Activated B cell treated with CpG ODN at 0.5 μM for 24 hours (primary cell): ENCODE results near the gene NLK. TPM values are rescaled to one million over a fixed set of nuclear protein-coding genes. Genes with fewer than 3 reads are reported as not detected.

ENCODE experiments used
- ATAC-seq: fragments of 200-7000 bp; cut with Tn5 transposase; one replicate; pipeline ENCODE4 v1.10.0; 2021; ENCODE audit warnings: low read depth, mild to moderate bottlenecking, moderate library complexity
- CTCF ChIA-PET: fragments of 350-600 bp; sonication (Branson Sonifier 250); formaldehyde crosslinking; loops from one replicate; lab custom pipeline; 2021; ENCODE audit warnings: antibody characterized with exemption; lab: Charles Lee
- POLR2A ChIA-PET: fragments of 350-600 bp; sonication (Branson Sonifier 250); formaldehyde crosslinking; loops from one replicate; lab custom pipeline; 2021; ENCODE audit warnings: antibody characterized with exemption; lab: Charles Lee
- DNase-seq: peaks from one replicate; pipeline ENCODE4 v3.0.0; 2022
- H3K27ac Mint-ChIP-seq: one replicate; pipeline ENCODE4 v1.8.0; 2020; ENCODE audit warnings: mixed read lengths
- H3K27me3 Mint-ChIP-seq: one replicate; pipeline ENCODE4 v1.8.0; 2021; ENCODE audit warnings: mixed read lengths
- H3K36me3 Mint-ChIP-seq: one replicate; pipeline ENCODE4 v1.8.0; 2021; ENCODE audit warnings: low read depth, mixed read lengths
- H3K4me1 Mint-ChIP-seq: one replicate; pipeline ENCODE4 v1.8.0; 2021; ENCODE audit warnings: mixed read lengths
- H3K4me3 Mint-ChIP-seq: one replicate; pipeline ENCODE4 v1.8.0; 2020; ENCODE audit warnings: mild to moderate bottlenecking, mixed read lengths
- H3K9me3 Mint-ChIP-seq: one replicate; pipeline ENCODE4 v1.8.0; 2020; ENCODE audit warnings: mixed read lengths
- CTCF ChIP-seq: fragments of 200-600 bp; IDR thresholded peaks from one replicate; pipeline ENCODE4 v1.8.0; 2022; ENCODE audit warnings: antibody characterized with exemption, mild to moderate bottlenecking
- intact Hi-C: fragments of 100-400 bp; cut with micrococcal nuclease; formaldehyde crosslinking; loops from one replicate; pipeline ENCODE4 v1.15.1; 2024
- total RNA-seq: library from RNA; stranded (reverse); gene quantifications from 2 replicates; pipeline ENCODE4 v1.2.3, GENCODE V29; 2022

NLK gene
- total RNA-seq, 1 donor from 2014 or later, result 24.6 TPM

GRCh38 chr17:28128779-28129178, 86.3 kb downstream of the NLK start:
- H3K4me3 Mint-ChIP-seq, result no peak overlapping the region
- ChIA-PET POLR2A (no interaction called here), CTCF (no interaction called here)
- intact Hi-C loops, result no loop called here
- H3K9me3 Mint-ChIP-seq, result no peaks in the 10 kb centered on the region
- H3K27ac Mint-ChIP-seq, result no peak overlapping the region
- H3K36me3 Mint-ChIP-seq, result peaks cover 40% of the 10 kb centered on the region
- DNase-seq (no peak), ATAC-seq (no peak)
- no peak for TF ChIP-seq CTCF
- no peaks in the 10 kb centered on the region for H3K27me3 Mint-ChIP-seq
- H3K4me1 Mint-ChIP-seq, result no peaks in the 10 kb centered on the region

- TF ChIP-seq CTCF, result no peak
- no peak overlapping the region for H3K4me3 Mint-ChIP-seq
- peaks cover 40% of the 10 kb centered on the region for H3K36me3 Mint-ChIP-seq
- H3K4me1 Mint-ChIP-seq, result no peaks in the 10 kb centered on the region
- H3K27ac Mint-ChIP-seq, result no peak overlapping the region
- CTCF ChIA-PET, result no interaction called here
- no peaks in the 10 kb centered on the region for H3K9me3 Mint-ChIP-seq
- POLR2A ChIA-PET, result interaction anchor here (0.5 kb wide), 1 partner anchor 9 kb away, joined by 6 read pairs; no protein-coding TSS in a partner anchor
- no peak for DNase-seq
- no peaks in the 10 kb centered on the region for H3K27me3 Mint-ChIP-seq
- ATAC-seq, result no peak
- intact Hi-C loops, result no loop called here
These were observed 88.0 kb downstream of the NLK start for GRCh38 chr17:28130472-28130871.

- TF ChIP-seq CTCF, result no peak
- H3K27ac Mint-ChIP-seq, result no peak overlapping the region
- no peaks in the 10 kb centered on the region for H3K4me1 Mint-ChIP-seq
- DNase-seq (no peak), ATAC-seq (no peak)
- ChIA-PET POLR2A (interaction anchor here (0.6 kb wide), 1 partner anchor 30 kb away, joined by 3 read pairs; no protein-coding TSS in a partner anchor), CTCF (no interaction called here)
- H3K9me3 Mint-ChIP-seq, result no peaks in the 10 kb centered on the region
- no peaks in the 10 kb centered on the region for H3K27me3 Mint-ChIP-seq
- H3K4me3 Mint-ChIP-seq, result no peak overlapping the region
- peaks cover 33% of the 10 kb centered on the region for H3K36me3 Mint-ChIP-seq
- intact Hi-C loops, result no loop called here
These were observed 89.1 kb downstream of the NLK start for GRCh38 chr17:28131599-28131998.

GRCh38 chr17:28133562-28133970, 91.1 kb downstream of the NLK start:
- Mint-ChIP-seq H3K4me3 (no peak overlapping the region), H3K4me1 (no peaks in the 10 kb centered on the region), H3K9me3 (no peaks in the 10 kb centered on the region), H3K27ac (no peak overlapping the region), H3K27me3 (no peaks in the 10 kb centered on the region), H3K36me3 (peaks cover 29% of the 10 kb centered on the region)
- TF ChIP-seq CTCF, result no peak
- POLR2A ChIA-PET, result no interaction called here
- ATAC-seq, result no peak
- DNase-seq, result no peak
- CTCF ChIA-PET, result no interaction called here
- intact Hi-C loops, result no loop called here

- no peak for DNase-seq
- CTCF ChIA-PET, result interaction anchor here (1.1 kb wide), 1 partner anchor 331 kb away, joined by 3 read pairs; no protein-coding TSS in a partner anchor
- intact Hi-C loops, result no loop called here
These were observed 94.4 kb downstream of the NLK start for GRCh38 chr17:28136923-28137322.

More at GRCh38 chr17:28136923-28137322, 94.4 kb downstream of the NLK start:
- Mint-ChIP-seq H3K27ac (no peak overlapping the region), H3K36me3 (peaks cover 21% of the 10 kb centered on the region), H3K9me3 (no peaks in the 10 kb centered on the region), H3K4me3 (no peak overlapping the region), H3K4me1 (no peaks in the 10 kb centered on the region), H3K27me3 (no peaks in the 10 kb centered on the region)
- POLR2A ChIA-PET, result interaction anchor here (0.7 kb wide), 1 partner anchor 98 kb away, joined by 3 read pairs; no protein-coding TSS in a partner anchor
- TF ChIP-seq CTCF, result no peak
- ATAC-seq, result no peak
